Nephron progenitor cell (in vitro differentiated cells): ENCODE measurements around the gene DTNB.

ENCODE experiments used
- DNase-seq: peaks from one replicate; pipeline ENCODE4 v3.0.0; 2021
- H3K27ac Mint-ChIP-seq: 2 replicates; pipeline ENCODE4 v1.8.0; 2021; ENCODE audit warnings: mild to moderate bottlenecking, moderate library complexity, mixed read lengths
- H3K27me3 Mint-ChIP-seq: 2 replicates; pipeline ENCODE4 v1.8.0; 2021; ENCODE audit warnings: mild to moderate bottlenecking, low read depth, mixed read lengths; ENCODE audit not compliant: poor library complexity
- H3K36me3 Mint-ChIP-seq: 2 replicates; pipeline ENCODE4 v1.8.0; 2021; ENCODE audit warnings: low read depth, mixed read lengths
- H3K4me1 Mint-ChIP-seq: 2 replicates; pipeline ENCODE4 v1.8.0; 2021; ENCODE audit warnings: mixed read lengths
- H3K4me3 Mint-ChIP-seq: 2 replicates; pipeline ENCODE4 v1.8.0; 2021; ENCODE audit warnings: mild to moderate bottlenecking, moderate library complexity, mixed read lengths
- H3K9me3 Mint-ChIP-seq: 2 replicates; pipeline ENCODE4 v1.8.0; 2021; ENCODE audit warnings: mild to moderate bottlenecking, moderate library complexity, mixed read lengths
- CTCF ChIP-seq: fragments of 200-600 bp; sonication (generic); IDR thresholded peaks from 2 replicates; pipeline ENCODE4 v1.5.0; 2021; ENCODE audit warnings: antibody characterized with exemption

Gene DTNB

GRCh38 chr2:25632396-25632795 is 41.0 kb downstream of the DTNB start:
- Mint-ChIP-seq H3K9me3 (peaks cover 22% of the 10 kb centered on the region), H3K36me3 (peaks cover 56% of the 10 kb centered on the region), H3K27me3 (peaks cover 6% of the 10 kb centered on the region), H3K4me1 (no peaks in the 10 kb centered on the region), H3K4me3 (no peak overlapping the region), H3K27ac (no peak overlapping the region)
- no peak for DNase-seq
- TF ChIP-seq CTCF, result no peak

- no peaks in the 10 kb centered on the region for H3K9me3 Mint-ChIP-seq
- no peak overlapping the region for H3K4me3 Mint-ChIP-seq
- TF ChIP-seq CTCF, result no peak
- no peak overlapping the region for H3K27ac Mint-ChIP-seq
- no peak for DNase-seq
- H3K27me3 Mint-ChIP-seq, result peaks cover 6% of the 10 kb centered on the region
- H3K4me1 Mint-ChIP-seq, result peaks cover 5% of the 10 kb centered on the region
- peaks cover 52% of the 10 kb centered on the region for H3K36me3 Mint-ChIP-seq
These were observed 48.7 kb downstream of the DTNB start for GRCh38 chr2:25624635-25625034.

- TF ChIP-seq CTCF, result no peak
- Mint-ChIP-seq H3K36me3 (peaks cover 49% of the 10 kb centered on the region), H3K27ac (no peak overlapping the region), H3K4me1 (peaks cover 8% of the 10 kb centered on the region), H3K4me3 (no peak overlapping the region), H3K9me3 (no peaks in the 10 kb centered on the region), H3K27me3 (peaks cover 6% of the 10 kb centered on the region)
- no peak for DNase-seq
These were observed 50.0 kb downstream of the DTNB start for GRCh38 chr2:25623361-25623760.

- peaks cover 14% of the 10 kb centered on the region for H3K4me1 Mint-ChIP-seq
- no peaks in the 10 kb centered on the region for H3K27me3 Mint-ChIP-seq
- H3K27ac Mint-ChIP-seq, result no peak overlapping the region
These were observed 52.7 kb downstream of the DTNB start for GRCh38 chr2:25620711-25621110.

GRCh38 chr2:25620077-25620476 is 53.3 kb downstream of the DTNB start:
- no peaks in the 10 kb centered on the region for H3K27me3 Mint-ChIP-seq
- peak overlapping the region; percentile 29 for H3K27ac Mint-ChIP-seq
- no peaks in the 10 kb centered on the region for H3K9me3 Mint-ChIP-seq
- H3K4me1 Mint-ChIP-seq, result peaks cover 18% of the 10 kb centered on the region
- H3K36me3 Mint-ChIP-seq, result peaks cover 36% of the 10 kb centered on the region
- TF ChIP-seq CTCF, result no peak
- DNase-seq, result no peak
- no peak overlapping the region for H3K4me3 Mint-ChIP-seq

More at GRCh38 chr2:25620711-25621110, 52.7 kb downstream of the DTNB start:
- H3K9me3 Mint-ChIP-seq, result no peaks in the 10 kb centered on the region
- H3K4me3 Mint-ChIP-seq, result no peak overlapping the region
- peaks cover 40% of the 10 kb centered on the region for H3K36me3 Mint-ChIP-seq
- no peak for TF ChIP-seq CTCF
- no peak for DNase-seq

- no peak for DNase-seq
- peaks cover 24% of the 10 kb centered on the region for H3K4me1 Mint-ChIP-seq
- TF ChIP-seq CTCF, result no peak
- H3K9me3 Mint-ChIP-seq, result peaks cover 8% of the 10 kb centered on the region
- no peak overlapping the region for H3K4me3 Mint-ChIP-seq
- H3K36me3 Mint-ChIP-seq, result peaks cover 40% of the 10 kb centered on the region
- no peak overlapping the region for H3K27ac Mint-ChIP-seq
- H3K27me3 Mint-ChIP-seq, result no peaks in the 10 kb centered on the region
These were observed 54.2 kb downstream of the DTNB start for GRCh38 chr2:25619185-25619584.
